Stomach (tissue), 4 donors: ENCODE measurements around the gene CDK12.

Experiments
- EP300 ChIP-seq: sonication (generic); formaldehyde crosslinking; IDR thresholded peaks from one replicate; pipeline ENCODE4 v1.6.1; 2017; ENCODE audit warnings: antibody characterized with exemption
- POLR2A ChIP-seq, 4 donors: fragments of 450-650 bp; IDR thresholded peaks; one replicate each; pipeline ENCODE4 v1.6.1; 2016; ENCODE audit warnings: antibody characterized with exemption in 4 of 4, control low read depth in 2 of 4, mild to moderate bottlenecking in 1 of 4, moderate library complexity in 1 of 4
- POLR2AphosphoS5 ChIP-seq, 3 donors: sonication (generic); formaldehyde crosslinking; IDR thresholded peaks; one replicate each; pipeline ENCODE4 v1.6.1; 2016; ENCODE audit warnings: antibody characterized with exemption in 3 of 3
- TF ChIP-seq, protein P1 (sequence below), 7 experiments: fragments of 450-650 bp in 4 of 7; fragments of 200-600 bp in 3 of 7; sonication (generic) in 3 of 7; IDR thresholded peaks; one replicate each; pipeline ENCODE4 v1.5.1; 2016 to 2019; ENCODE audit warnings: antibody characterized with exemption in 7 of 7, control low read depth in 2 of 7, mild to moderate bottlenecking in 1 of 7

DNA sequence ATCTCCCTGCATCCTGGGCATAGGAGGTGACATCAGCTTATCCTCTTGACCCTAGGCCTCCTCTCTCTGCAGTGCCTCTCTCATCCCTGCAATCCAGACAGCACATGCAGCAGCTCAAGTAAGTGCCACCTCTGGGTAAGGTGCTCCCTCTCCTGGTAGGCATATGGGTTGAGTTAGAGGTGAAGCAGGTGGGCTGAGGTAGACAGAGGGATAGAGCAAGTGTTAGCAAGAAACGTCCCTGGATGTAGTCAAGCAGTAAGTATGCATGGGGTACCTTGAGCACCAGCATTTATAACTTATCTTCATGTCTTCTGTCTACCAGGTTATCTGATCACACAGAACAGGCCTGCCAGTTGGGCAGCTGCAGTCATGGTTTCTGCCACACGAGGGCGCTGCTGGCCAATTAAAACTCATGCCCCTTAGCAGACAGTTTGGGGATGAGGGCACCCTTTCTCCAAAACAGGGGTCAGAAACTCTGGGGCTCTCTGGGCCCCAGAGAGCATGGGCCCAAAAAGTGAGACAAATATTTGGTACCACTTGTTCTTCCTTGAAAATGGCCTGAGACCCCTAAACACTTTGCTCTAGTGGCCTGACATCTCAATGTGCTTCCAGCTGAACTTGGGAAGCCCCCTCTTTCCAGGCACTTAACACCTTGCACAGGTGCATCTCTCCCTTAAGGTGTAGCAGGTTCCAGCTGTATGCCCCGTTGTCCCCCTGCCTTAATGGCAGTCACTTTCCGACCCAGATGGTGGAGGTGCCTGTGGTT lies 86.6 kb downstream of the CDK12 start:
- TF ChIP-seq, protein P1, sequence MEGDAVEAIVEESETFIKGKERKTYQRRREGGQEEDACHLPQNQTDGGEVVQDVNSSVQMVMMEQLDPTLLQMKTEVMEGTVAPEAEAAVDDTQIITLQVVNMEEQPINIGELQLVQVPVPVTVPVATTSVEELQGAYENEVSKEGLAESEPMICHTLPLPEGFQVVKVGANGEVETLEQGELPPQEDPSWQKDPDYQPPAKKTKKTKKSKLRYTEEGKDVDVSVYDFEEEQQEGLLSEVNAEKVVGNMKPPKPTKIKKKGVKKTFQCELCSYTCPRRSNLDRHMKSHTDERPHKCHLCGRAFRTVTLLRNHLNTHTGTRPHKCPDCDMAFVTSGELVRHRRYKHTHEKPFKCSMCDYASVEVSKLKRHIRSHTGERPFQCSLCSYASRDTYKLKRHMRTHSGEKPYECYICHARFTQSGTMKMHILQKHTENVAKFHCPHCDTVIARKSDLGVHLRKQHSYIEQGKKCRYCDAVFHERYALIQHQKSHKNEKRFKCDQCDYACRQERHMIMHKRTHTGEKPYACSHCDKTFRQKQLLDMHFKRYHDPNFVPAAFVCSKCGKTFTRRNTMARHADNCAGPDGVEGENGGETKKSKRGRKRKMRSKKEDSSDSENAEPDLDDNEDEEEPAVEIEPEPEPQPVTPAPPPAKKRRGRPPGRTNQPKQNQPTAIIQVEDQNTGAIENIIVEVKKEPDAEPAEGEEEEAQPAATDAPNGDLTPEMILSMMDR (IDR thresholded peaks at IDR 0.05): peak in 5 of 7 experiments; percentile 66 to 92 (median 91)
- TF ChIP-seq EP300: no peak
- TF ChIP-seq POLR2A (IDR thresholded peaks at IDR 0.05): no peak
- no peak for TF ChIP-seq POLR2AphosphoS5 (IDR thresholded peaks at IDR 0.05)
